CD4-positive, alpha-beta memory T cell (primary cell): ENCODE measurements around the gene PLCB1. TPM values are rescaled to one million over a fixed set of nuclear protein-coding genes. Genes with fewer than 3 reads are reported as not detected.
A peak's percentile ranks its signal among the peaks of the same experiment; 100 is the strongest.
"Not testable (repeated sequence)": the region's sequence is repeated elsewhere in the genome, so short reads cannot be mapped to it uniquely, and the experiment has no call there.

ENCODE experiments used
- CTCF ChIA-PET: fragments of 350-600 bp; sonication (Branson Sonifier 250); formaldehyde crosslinking; loops from one replicate; lab custom pipeline; 2021; ENCODE audit warnings: inconsistent platforms; ENCODE audit not compliant: partially characterized antibody; lab: Charles Lee
- POLR2A ChIA-PET: fragments of 350-600 bp; sonication (Branson Sonifier 250); formaldehyde crosslinking; loops from one replicate; lab custom pipeline; 2021; ENCODE audit not compliant: partially characterized antibody; lab: Charles Lee
- DNase-seq, 5 donors: peaks; one replicate each; pipeline versions ENCODE4 v3.0.0 to v3.0.0-alpha.2; 2020 to 2022; ENCODE audit warnings: mixed read lengths in 1 of 5
- H3K27ac ChIP-seq: one replicate; pipeline ENCODE4 v1.7.0; 2013; ENCODE audit warnings: low read depth, low read length
- H3K27me3 ChIP-seq: 2 replicates; pipeline ENCODE4 v1.7.0; 2013; ENCODE audit warnings: mild to moderate bottlenecking, low read length, moderate library complexity; ENCODE audit not compliant: insufficient read depth
- H3K36me3 ChIP-seq: 2 replicates; pipeline ENCODE4 v1.7.0; 2013; ENCODE audit warnings: mild to moderate bottlenecking, low read length, moderate library complexity; ENCODE audit not compliant: insufficient read depth
- H3K4me1 ChIP-seq: 2 replicates; pipeline ENCODE4 v1.7.0; 2013; ENCODE audit warnings: mild to moderate bottlenecking, low read length, moderate library complexity; ENCODE audit not compliant: insufficient read depth
- H3K4me3 ChIP-seq, 2 donors: one replicate each; pipeline ENCODE4 v1.7.0; 2013; ENCODE audit warnings: low read length in 2 of 2, mild to moderate bottlenecking in 1 of 2
- H3K9me3 ChIP-seq, 2 donors: one replicate each; pipeline ENCODE4 v1.7.0; 2013; ENCODE audit warnings: low read length in 2 of 2, control low read depth in 1 of 2; ENCODE audit not compliant: control insufficient read depth in 1 of 2
- H3K27ac Mint-ChIP-seq, 7 donors: one replicate each; pipeline ENCODE4 v1.8.0; 2020 to 2021; ENCODE audit warnings: mixed read lengths in 7 of 7, mild to moderate bottlenecking in 6 of 7, inconsistent platforms in 3 of 7, moderate library complexity in 3 of 7
- H3K27me3 Mint-ChIP-seq, 2 donors: one replicate each; pipeline ENCODE4 v1.8.0; 2020 to 2021; ENCODE audit warnings: mixed read lengths in 2 of 2
- H3K36me3 Mint-ChIP-seq, 2 donors: one replicate each; pipeline ENCODE4 v1.8.0; 2020 to 2021; ENCODE audit warnings: mixed read lengths in 2 of 2, inconsistent platforms in 1 of 2, mild to moderate bottlenecking in 1 of 2
- H3K4me1 Mint-ChIP-seq, 4 donors: one replicate each; pipeline ENCODE4 v1.8.0; 2020 to 2021; ENCODE audit warnings: mixed read lengths in 4 of 4, mild to moderate bottlenecking in 1 of 4
- H3K4me3 Mint-ChIP-seq, 8 donors: one replicate each; pipeline ENCODE4 v1.8.0; 2020 to 2021; ENCODE audit warnings: mixed read lengths in 8 of 8, mild to moderate bottlenecking in 7 of 8, moderate library complexity in 6 of 8, inconsistent platforms in 3 of 8
- H3K9me3 Mint-ChIP-seq, 8 donors: one replicate each; pipeline ENCODE4 v1.8.0; 2020 to 2021; ENCODE audit warnings: mixed read lengths in 8 of 8, mild to moderate bottlenecking in 5 of 8, inconsistent platforms in 3 of 8, moderate library complexity in 1 of 8
- intact Hi-C: fragments of 100-400 bp; cut with micrococcal nuclease; formaldehyde crosslinking; loops from one replicate; pipeline ENCODE4 v1.15.1; 2023
- polyA plus RNA-seq, 2 donors: library from polyadenylated mRNA; unstranded; fragments of 300-500 nt; fragmentation: Illumina TruSeq; gene quantifications; one replicate each; pipeline ENCODE4 v1.2.3, GENCODE V29; 2021
- total RNA-seq, 2 experiments: library from RNA; stranded (reverse); gene quantifications; one replicate each; pipeline ENCODE4 v1.2.3, GENCODE V29; 2021

The PLCB1 gene
- total and polyA plus RNA-seq, 4 experiments from 2014 or later = 5.5 to 9.6 (median 8.2) TPM

DNA sequence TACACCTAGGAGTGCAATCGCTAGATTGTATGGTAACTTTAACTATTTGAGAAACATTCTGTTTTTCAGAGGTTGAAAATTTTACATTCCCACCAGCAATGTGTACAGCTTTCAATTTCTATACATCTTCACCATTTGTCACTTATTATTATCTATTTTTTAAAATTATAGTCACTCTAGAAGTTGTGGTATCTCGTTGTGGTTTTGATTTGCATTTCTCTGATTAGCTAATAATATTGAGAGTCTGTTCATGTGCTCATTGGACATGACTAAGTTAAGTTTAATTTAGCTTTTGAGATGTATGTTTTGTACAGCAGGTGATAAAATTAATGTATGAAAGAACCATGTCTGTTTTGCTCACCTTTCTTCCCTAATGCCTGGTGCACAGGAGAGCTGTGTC lies 34.8 kb upstream of the PLCB1 start:
- ChIA-PET POLR2A (no interaction called here), CTCF (no interaction called here)
- peaks cover 7 to 12% of the 10 kb centered on the region in 2 donors for H3K27me3 Mint-ChIP-seq
- H3K4me3 Mint-ChIP-seq = no peak overlapping the region
- no peaks in the 10 kb centered on the region for H3K4me1 Mint-ChIP-seq
- no peaks in the 10 kb centered on the region for H3K9me3 Mint-ChIP-seq
- no peak overlapping the region for H3K27ac Mint-ChIP-seq
- Histone ChIP-seq H3K9me3 (no peaks in the 10 kb centered on the region), H3K4me3 (no peak overlapping the region), H3K27me3 (no peaks in the 10 kb centered on the region), H3K36me3 (no peaks in the 10 kb centered on the region), H3K27ac (no peak overlapping the region), H3K4me1 (no peaks in the 10 kb centered on the region)
- intact Hi-C loops = no loop called here
- H3K36me3 Mint-ChIP-seq = no peaks in the 10 kb centered on the region
- no peak for DNase-seq

- Mint-ChIP-seq H3K27me3 (peaks cover 2 to 3% of the 10 kb centered on the region in 2 donors), H3K36me3 (peaks cover 3 to 5% of the 10 kb centered on the region in 2 donors), H3K9me3 (peaks cover 9 to 39% (median 34%) of the 10 kb centered on the region in 8 donors), H3K4me3 (no peak overlapping the region), H3K4me1 (no peaks in the 10 kb centered on the region), H3K27ac (no peak overlapping the region)
- DNase-seq = no peak
- H3K4me3 ChIP-seq = no peak overlapping the region
- CTCF ChIA-PET = no interaction called here
- intact Hi-C loops = no loop called here
- no peaks in the 10 kb centered on the region for H3K36me3 ChIP-seq
- no peaks in the 10 kb centered on the region for H3K4me1 ChIP-seq
- H3K27ac ChIP-seq = no peak overlapping the region
- peaks cover 0 to 5% of the 10 kb centered on the region in 2 donors for H3K9me3 ChIP-seq
- H3K27me3 ChIP-seq = no peaks in the 10 kb centered on the region
- POLR2A ChIA-PET = no interaction called here
Observed at GRCh38 chr20:8104252-8104651, 27.8 kb upstream of the PLCB1 start.

- H3K4me3 ChIP-seq, DNase-seq, intact Hi-C loops, H3K4me1 Mint-ChIP-seq, CTCF ChIA-PET, POLR2A ChIA-PET, H3K36me3 Mint-ChIP-seq, H3K4me1 ChIP-seq, H3K27me3 ChIP-seq, H3K9me3 ChIP-seq, H3K27ac ChIP-seq, H3K36me3 ChIP-seq, H3K9me3 Mint-ChIP-seq, H3K27ac Mint-ChIP-seq: not testable (repeated sequence)
- Mint-ChIP-seq H3K27me3 (peaks cover 2 to 12% of the 10 kb centered on the region in 2 donors), H3K4me3 (peak overlapping the region in 1 of 8 donors; percentile 31)
Observed at GRCh38 chr20:8114612-8115011, 17.5 kb upstream of the PLCB1 start.

DNA sequence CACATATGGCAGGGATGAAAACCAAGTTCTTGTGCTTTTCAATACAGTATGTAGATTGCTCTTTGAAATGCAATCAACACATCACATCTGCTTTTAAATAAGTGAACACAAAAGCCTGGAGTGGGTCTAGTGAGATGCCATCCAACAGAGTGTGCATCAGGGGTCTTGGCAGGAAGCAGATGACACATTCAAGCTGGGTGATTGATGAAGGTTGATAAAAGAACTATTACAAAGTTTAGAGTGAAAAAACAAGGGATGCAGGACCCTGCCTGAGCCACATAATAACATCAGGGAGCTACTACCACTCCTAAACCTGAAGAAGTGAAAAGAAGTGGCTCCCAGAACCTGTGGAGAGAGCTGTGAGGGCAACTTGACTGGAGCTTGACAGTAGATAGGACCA lies 16.6 kb upstream of the PLCB1 start:
- no peak overlapping the region for H3K27ac Mint-ChIP-seq
- H3K4me1 ChIP-seq = no peaks in the 10 kb centered on the region
- DNase-seq = no peak
- H3K4me3 ChIP-seq = no peak overlapping the region
- no peak overlapping the region for H3K4me3 Mint-ChIP-seq
- ChIA-PET POLR2A (no interaction called here), CTCF (interaction anchor here (1.1 kb wide), 1 partner anchor 11 kb away, joined by 5 read pairs; no protein-coding TSS in a partner anchor)
- no peak overlapping the region for H3K27ac ChIP-seq
- H3K4me1 Mint-ChIP-seq = no peaks in the 10 kb centered on the region
- H3K36me3 ChIP-seq = no peaks in the 10 kb centered on the region
- peaks cover 4 to 12% of the 10 kb centered on the region in 2 donors for H3K27me3 Mint-ChIP-seq
- no peaks in the 10 kb centered on the region for H3K36me3 Mint-ChIP-seq
- H3K9me3 Mint-ChIP-seq = peaks cover 0 to 2% (median 0%) of the 10 kb centered on the region in 8 donors
- no peaks in the 10 kb centered on the region for H3K9me3 ChIP-seq
- intact Hi-C loops = no loop called here
- H3K27me3 ChIP-seq = no peaks in the 10 kb centered on the region

DNA sequence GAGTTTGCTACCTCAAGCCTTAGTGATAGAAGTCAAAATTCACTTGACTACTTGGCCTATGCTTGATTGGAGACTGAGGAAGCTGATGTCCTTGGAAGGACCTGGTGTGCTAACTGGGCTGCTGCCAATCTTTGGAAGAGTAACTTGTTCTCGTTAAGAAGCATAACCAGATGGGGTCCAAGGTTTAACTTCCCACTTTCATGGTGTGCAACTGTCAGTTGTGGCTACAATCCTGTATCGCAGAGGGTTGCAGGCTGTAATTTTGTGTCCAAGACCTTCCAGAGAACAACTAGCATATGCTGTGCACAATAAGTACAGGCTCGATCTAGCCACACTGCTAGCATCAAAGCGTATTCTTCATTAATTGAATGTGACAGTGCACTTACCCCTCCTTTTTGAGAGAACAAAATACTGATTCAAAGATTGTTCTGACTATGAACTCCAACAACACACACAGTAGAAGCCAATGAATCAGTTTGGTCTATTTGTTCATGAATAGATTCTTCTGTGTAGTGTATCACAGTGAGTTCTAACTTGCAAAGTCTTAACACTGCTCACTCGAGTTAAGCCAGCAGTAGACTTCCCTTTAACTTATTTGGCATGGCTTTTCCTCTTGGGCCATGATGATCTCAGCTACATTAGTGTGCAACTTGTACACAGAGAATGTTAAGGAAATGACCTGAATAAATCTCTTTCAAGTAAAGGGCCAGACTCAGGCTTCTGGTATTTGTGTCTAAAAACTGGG lies 15.8 kb upstream of the PLCB1 start:
- H3K36me3 Mint-ChIP-seq = no peaks in the 10 kb centered on the region
- no peak overlapping the region for H3K4me3 Mint-ChIP-seq
- H3K27ac Mint-ChIP-seq = no peak overlapping the region
- no peaks in the 10 kb centered on the region for H3K27me3 ChIP-seq
- POLR2A ChIA-PET = no interaction called here
- no peaks in the 10 kb centered on the region for H3K4me1 Mint-ChIP-seq
- no peaks in the 10 kb centered on the region for H3K36me3 ChIP-seq
- intact Hi-C loops = no loop called here
- H3K27ac ChIP-seq = no peak overlapping the region
- no peak for DNase-seq
- CTCF ChIA-PET = interaction anchor here (1.1 kb wide), 1 partner anchor 11 kb away, joined by 5 read pairs; no protein-coding TSS in a partner anchor
- no peaks in the 10 kb centered on the region for H3K4me1 ChIP-seq
- H3K9me3 ChIP-seq = no peaks in the 10 kb centered on the region
- H3K9me3 Mint-ChIP-seq = peaks cover 0 to 2% (median 0%) of the 10 kb centered on the region in 8 donors
- H3K4me3 ChIP-seq = no peak overlapping the region
- H3K27me3 Mint-ChIP-seq = peaks cover 6 to 12% of the 10 kb centered on the region in 2 donors

GRCh38 chr20:8117636-8118035 lies 14.4 kb upstream of the PLCB1 start:
- Histone ChIP-seq H3K36me3 (no peaks in the 10 kb centered on the region), H3K27me3 (no peaks in the 10 kb centered on the region), H3K4me3 (no peak overlapping the region), H3K27ac (no peak overlapping the region), H3K9me3 (no peaks in the 10 kb centered on the region), H3K4me1 (no peaks in the 10 kb centered on the region)
- H3K4me3 Mint-ChIP-seq = no peak overlapping the region
- no peak for DNase-seq
- peaks cover 6 to 12% of the 10 kb centered on the region in 2 donors for H3K27me3 Mint-ChIP-seq
- peaks cover 0 to 2% (median 0%) of the 10 kb centered on the region in 8 donors for H3K9me3 Mint-ChIP-seq
- CTCF ChIA-PET = no interaction called here
- peak overlapping the region in 1 of 7 donors; percentile 7 for H3K27ac Mint-ChIP-seq
- no peaks in the 10 kb centered on the region for H3K36me3 Mint-ChIP-seq
- H3K4me1 Mint-ChIP-seq = no peaks in the 10 kb centered on the region
- intact Hi-C loops = no loop called here
- POLR2A ChIA-PET = no interaction called here

GRCh38 chr20:8118039-8118438 lies 14.0 kb upstream of the PLCB1 start:
- no peak for DNase-seq
- Histone ChIP-seq H3K27me3 (no peaks in the 10 kb centered on the region), H3K4me1 (no peaks in the 10 kb centered on the region), H3K4me3 (no peak overlapping the region), H3K27ac (no peak overlapping the region), H3K36me3 (no peaks in the 10 kb centered on the region), H3K9me3 (no peaks in the 10 kb centered on the region)
- peaks cover 6 to 12% of the 10 kb centered on the region in 2 donors for H3K27me3 Mint-ChIP-seq
- H3K9me3 Mint-ChIP-seq = peaks cover 0 to 2% (median 0%) of the 10 kb centered on the region in 8 donors
- no peaks in the 10 kb centered on the region for H3K4me1 Mint-ChIP-seq
- intact Hi-C loops = no loop called here
- no peak overlapping the region for H3K4me3 Mint-ChIP-seq
- ChIA-PET POLR2A (no interaction called here), CTCF (no interaction called here)
- no peaks in the 10 kb centered on the region for H3K36me3 Mint-ChIP-seq
- peak overlapping the region in 1 of 7 donors; percentile 7 for H3K27ac Mint-ChIP-seq
